GM23248 (cell line): ENCODE measurements around the gene KLK1.

Experiments used
- EZH2 ChIP-seq: fragments of 200-600 bp; sonication (generic); IDR thresholded peaks from 2 replicates; pipeline ENCODE4 v1.6.1; 2018; ENCODE audit warnings: antibody characterized with exemption, mild to moderate bottlenecking; ENCODE audit not compliant: insufficient read depth, poor library complexity, severe bottlenecking
- EZH2phosphoT487 ChIP-seq: fragments of 200-600 bp; sonication (generic); IDR thresholded peaks from 2 replicates; pipeline ENCODE4 v1.6.1; 2018; ENCODE audit warnings: antibody characterized with exemption, moderate library complexity, mild to moderate bottlenecking, low read depth; ENCODE audit not compliant: insufficient read depth

DNA sequence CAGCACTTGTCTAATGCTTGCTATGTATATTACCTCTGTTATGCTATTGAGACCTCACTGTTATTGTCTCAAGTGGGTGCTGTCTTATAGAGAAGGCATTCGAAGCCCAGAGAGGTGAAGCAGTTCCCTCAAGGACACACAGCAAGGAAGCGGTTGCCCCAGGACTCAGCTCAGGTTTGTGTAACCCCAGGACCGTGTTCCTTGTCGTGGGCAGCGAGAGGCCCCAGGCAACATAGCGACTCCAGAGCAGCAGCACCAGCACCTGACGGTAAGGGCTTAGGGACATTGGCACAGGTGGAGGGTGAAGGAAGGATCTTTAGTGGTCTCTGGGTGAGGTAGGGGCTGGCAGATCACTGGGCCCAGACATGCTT is 7.4 kb upstream of the KLK1 start:
- TF ChIP-seq EZH2phosphoT487 = no peak
- no peak for TF ChIP-seq EZH2
